GM12891 (cell line): ENCODE data around the gene PYGO1.

Source experiments
- PAX5 ChIP-seq: IDR thresholded peaks from 2 replicates; pipeline ENCODE4 v1.6.1; 2011; ENCODE audit warnings: low read length, moderate library complexity, mild to moderate bottlenecking; ENCODE audit not compliant: insufficient read depth, severe bottlenecking
- POLR2A ChIP-seq: IDR thresholded peaks from 2 replicates; pipeline ENCODE4 v1.6.1; 2011; ENCODE audit warnings: low read depth, low read length, control low read depth
- POLR2AphosphoS5 ChIP-seq: IDR thresholded peaks from 2 replicates; pipeline ENCODE4 v1.6.1; 2011; ENCODE audit warnings: low read depth, low read length, control low read depth
- POU2F2 ChIP-seq: IDR thresholded peaks from 2 replicates; pipeline ENCODE4 v1.6.1; 2011; ENCODE audit warnings: low read depth, mild to moderate bottlenecking, control low read depth, low read length, moderate library complexity
- SPI1 ChIP-seq: IDR thresholded peaks from 2 replicates; pipeline ENCODE4 v1.6.1; 2011; ENCODE audit warnings: low read depth, low read length, control low read depth
- TAF1 ChIP-seq: IDR thresholded peaks from 2 replicates; pipeline ENCODE4 v1.6.1; 2011; ENCODE audit warnings: low read depth, low read length, control low read depth

DNA sequence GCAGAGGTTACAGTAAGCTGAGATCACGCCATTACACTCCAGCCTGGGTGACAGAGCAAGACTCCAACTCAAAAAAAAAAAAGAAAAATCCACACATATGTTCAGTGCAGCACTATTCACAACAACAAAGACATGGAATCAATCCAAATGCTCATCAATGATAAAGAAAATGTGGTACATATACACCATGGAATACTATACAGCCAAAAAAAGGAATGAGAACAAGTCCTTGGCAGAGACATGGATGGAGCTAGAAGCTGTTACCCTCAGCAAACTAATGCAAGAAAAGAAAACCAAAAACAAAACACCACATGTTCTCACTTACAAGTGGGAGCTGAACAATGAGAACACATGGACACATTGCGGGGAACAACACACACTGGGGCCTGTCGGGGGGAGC lies 25.5 kb downstream of the PYGO1 start:
- no peak for TF ChIP-seq POLR2AphosphoS5
- no peak for TF ChIP-seq POLR2A
- no peak for TF ChIP-seq POU2F2
- TF ChIP-seq SPI1 = no peak
- no peak for TF ChIP-seq PAX5
- TF ChIP-seq TAF1 = no peak
